Duodenal mucosa (tissue), 2 donors: ENCODE measurements around the gene RXRB.
A peak's percentile ranks its signal among the peaks of the same experiment; 100 is the strongest.

Experiments used
- H3K27ac ChIP-seq: one replicate; pipeline ENCODE4 v1.7.0; 2013; ENCODE audit warnings: low read depth, low read length
- H3K27me3 ChIP-seq, 2 donors: one replicate each; pipeline ENCODE4 v1.7.0; 2013; ENCODE audit warnings: low read length in 2 of 2, control low read depth in 1 of 2; ENCODE audit not compliant: insufficient read depth in 2 of 2, control insufficient read depth in 1 of 2
- H3K36me3 ChIP-seq, 2 donors: one replicate each; pipeline ENCODE4 v1.7.0; 2013; ENCODE audit warnings: low read length in 2 of 2, control low read depth in 1 of 2; ENCODE audit not compliant: insufficient read depth in 2 of 2, control insufficient read depth in 1 of 2
- H3K4me1 ChIP-seq, 2 donors: one replicate each; pipeline ENCODE4 v1.7.0; 2013; ENCODE audit warnings: low read length in 2 of 2, control low read depth in 1 of 2; ENCODE audit not compliant: insufficient read depth in 2 of 2, control insufficient read depth in 1 of 2
- H3K4me3 ChIP-seq, 2 donors: one replicate each; pipeline ENCODE4 v1.7.0; 2013; ENCODE audit warnings: low read length in 2 of 2, low read depth in 1 of 2
- H3K9ac ChIP-seq, 2 donors: one replicate each; pipeline ENCODE4 v1.7.0; 2013; ENCODE audit warnings: low read length in 2 of 2, low read depth in 1 of 2
- H3K9me3 ChIP-seq, 2 donors: one replicate each; pipeline ENCODE4 v1.7.0; 2013; ENCODE audit warnings: low read length in 2 of 2, control low read depth in 1 of 2; ENCODE audit not compliant: control insufficient read depth in 1 of 2

Gene RXRB

GRCh38 chr6:33190504-33191107, 9.9 kb downstream of the RXRB start:
- H3K36me3 ChIP-seq = peaks cover 17% of the 10 kb centered on the region in 2 donors
- H3K9ac ChIP-seq = no peak overlapping the region
- no peaks in the 10 kb centered on the region for H3K9me3 ChIP-seq

DNA sequence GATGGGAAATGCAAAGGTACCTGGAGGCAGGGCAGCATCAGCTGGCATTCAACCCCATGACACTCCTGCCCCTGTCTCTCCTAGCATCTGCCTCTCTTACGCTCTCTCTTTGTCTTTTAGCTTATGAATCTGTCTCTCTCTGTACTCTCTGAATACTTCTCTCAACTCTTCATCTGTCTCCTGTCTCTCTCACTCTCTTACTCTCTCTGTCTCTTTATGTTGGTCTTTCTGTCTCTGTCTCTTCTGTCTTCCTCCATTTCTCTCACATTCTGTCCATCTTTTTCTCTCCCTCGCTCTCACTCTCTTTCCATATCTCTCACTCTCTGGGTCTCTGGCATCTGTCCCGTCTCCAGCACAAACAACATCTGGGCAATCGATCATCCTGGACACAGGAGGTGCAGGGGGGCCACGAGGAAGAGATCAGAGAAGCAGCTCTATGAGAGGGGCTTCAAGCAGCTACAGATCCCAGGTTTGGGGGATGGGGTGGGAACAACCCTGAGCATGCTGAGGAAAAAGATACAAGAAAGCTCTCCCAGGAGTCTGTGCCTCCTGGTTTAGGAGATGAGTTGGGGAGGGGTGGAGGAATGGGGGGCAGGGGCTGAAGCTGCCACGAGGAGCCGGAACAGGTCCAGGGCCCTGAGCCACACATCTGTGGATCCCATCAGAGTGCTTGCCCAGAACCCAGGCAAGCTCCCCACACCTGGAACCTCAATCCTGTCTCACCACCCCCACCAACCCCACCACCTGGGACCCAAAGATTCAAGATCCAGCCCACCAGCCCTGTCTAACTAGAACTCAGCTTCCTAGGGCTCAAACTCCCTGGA, 10.6 kb downstream of the RXRB start:
- peaks cover 12 to 37% of the 10 kb centered on the region in 2 donors for H3K27me3 ChIP-seq
- H3K9me3 ChIP-seq = no peaks in the 10 kb centered on the region
- no peak overlapping the region for H3K9ac ChIP-seq
- H3K4me1 ChIP-seq = peaks cover 10 to 13% of the 10 kb centered on the region in 2 donors
- peaks cover 9% of the 10 kb centered on the region in 2 donors for H3K36me3 ChIP-seq
- no peak overlapping the region for H3K27ac ChIP-seq
- no peak overlapping the region for H3K4me3 ChIP-seq

More at GRCh38 chr6:33190504-33191107, 9.9 kb downstream of the RXRB start:
- H3K27ac ChIP-seq = no peak overlapping the region
- peaks cover 10 to 13% of the 10 kb centered on the region in 2 donors for H3K4me1 ChIP-seq
- H3K4me3 ChIP-seq = no peak overlapping the region
- peaks cover 12 to 37% of the 10 kb centered on the region in 2 donors for H3K27me3 ChIP-seq

DNA sequence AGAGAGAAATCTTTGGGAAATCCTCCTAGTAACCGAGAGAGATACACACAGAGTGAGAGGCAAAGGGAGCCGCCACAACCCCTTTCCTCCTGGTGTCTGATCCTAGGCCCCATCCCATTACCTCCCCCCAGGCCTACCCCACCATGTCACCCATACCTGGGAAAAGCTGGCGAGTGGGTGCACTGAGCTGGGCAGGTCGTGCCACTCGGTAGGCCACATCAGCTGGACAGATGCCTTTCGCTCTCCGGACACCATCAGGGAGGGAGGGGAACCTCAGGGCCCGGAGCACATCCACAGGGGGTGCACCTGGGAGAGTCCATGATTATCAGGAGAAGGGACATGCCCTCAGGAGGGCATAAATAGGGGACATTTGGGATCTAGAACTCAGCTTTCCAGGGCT, 11.3 kb downstream of the RXRB start:
- peaks cover 10 to 13% of the 10 kb centered on the region in 2 donors for H3K4me1 ChIP-seq
- peaks cover 3% of the 10 kb centered on the region in 2 donors for H3K36me3 ChIP-seq
- H3K4me3 ChIP-seq = no peak overlapping the region
- H3K9me3 ChIP-seq = no peaks in the 10 kb centered on the region
- H3K27me3 ChIP-seq = peaks cover 12 to 37% of the 10 kb centered on the region in 2 donors
- H3K27ac ChIP-seq = no peak overlapping the region
- H3K9ac ChIP-seq = no peak overlapping the region

GRCh38 chr6:33187809-33188208, 12.7 kb downstream of the RXRB start:
- H3K4me1 ChIP-seq = peaks cover 8 to 10% of the 10 kb centered on the region in 2 donors
- H3K27ac ChIP-seq = no peak overlapping the region
- no peak overlapping the region for H3K4me3 ChIP-seq
- H3K27me3 ChIP-seq = peaks cover 12 to 35% of the 10 kb centered on the region in 2 donors
- no peak overlapping the region for H3K9ac ChIP-seq
- no peaks in the 10 kb centered on the region for H3K9me3 ChIP-seq
- H3K36me3 ChIP-seq = no peaks in the 10 kb centered on the region

- no peak overlapping the region for H3K9ac ChIP-seq
- no peaks in the 10 kb centered on the region for H3K4me1 ChIP-seq
- peaks cover 0 to 16% of the 10 kb centered on the region in 2 donors for H3K27me3 ChIP-seq
- no peak overlapping the region for H3K27ac ChIP-seq
- H3K36me3 ChIP-seq = no peaks in the 10 kb centered on the region
- no peaks in the 10 kb centered on the region for H3K9me3 ChIP-seq
- H3K4me3 ChIP-seq = no peak overlapping the region
These were observed 14.7 kb downstream of the RXRB start for GRCh38 chr6:33185654-33186187.

GRCh38 chr6:33185190-33185589, 15.3 kb downstream of the RXRB start:
- H3K4me3 ChIP-seq = no peak overlapping the region
- H3K4me1 ChIP-seq = no peaks in the 10 kb centered on the region

GRCh38 chr6:33183071-33183683, 17.3 kb downstream of the RXRB start:
- H3K9me3 ChIP-seq = no peaks in the 10 kb centered on the region
- H3K4me1 ChIP-seq = no peaks in the 10 kb centered on the region
- no peaks in the 10 kb centered on the region for H3K36me3 ChIP-seq
- no peak overlapping the region for H3K27ac ChIP-seq
- H3K27me3 ChIP-seq = no peaks in the 10 kb centered on the region
- H3K9ac ChIP-seq = no peak overlapping the region
- peak overlapping the region in 1 of 2 donors; percentile 17 for H3K4me3 ChIP-seq

More at GRCh38 chr6:33185190-33185589, 15.3 kb downstream of the RXRB start:
- no peak overlapping the region for H3K27ac ChIP-seq
- no peaks in the 10 kb centered on the region for H3K36me3 ChIP-seq
- H3K9me3 ChIP-seq = no peaks in the 10 kb centered on the region
- no peak overlapping the region for H3K9ac ChIP-seq
- H3K27me3 ChIP-seq = peaks cover 0 to 11% of the 10 kb centered on the region in 2 donors

DNA sequence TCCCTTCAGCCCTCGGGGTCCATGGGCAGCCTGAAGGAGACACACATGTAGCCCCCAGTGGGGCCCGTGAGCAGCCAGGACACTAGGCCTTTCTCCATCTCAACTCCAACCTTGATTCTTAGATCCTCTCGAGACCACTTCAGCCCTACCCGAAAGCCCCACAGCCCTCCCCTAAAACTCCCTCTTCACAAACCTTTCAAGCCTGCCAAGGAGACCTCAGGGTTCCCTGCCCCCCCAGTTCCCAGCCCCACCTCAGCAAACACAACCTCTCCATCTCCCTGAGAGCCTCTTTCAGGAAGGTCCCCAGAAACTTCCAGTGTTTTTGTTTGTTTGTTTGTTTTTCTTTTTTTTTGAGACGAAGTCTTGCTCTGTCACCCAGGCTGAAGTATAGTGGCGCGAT, 19.3 kb downstream of the RXRB start:
- Histone ChIP-seq H3K9ac (no peak overlapping the region), H3K36me3 (no peaks in the 10 kb centered on the region), H3K27me3 (no peaks in the 10 kb centered on the region), H3K4me3 (no peak overlapping the region), H3K4me1 (no peaks in the 10 kb centered on the region), H3K27ac (no peak overlapping the region), H3K9me3 (no peaks in the 10 kb centered on the region)

- H3K36me3 ChIP-seq = no peaks in the 10 kb centered on the region
- H3K9ac ChIP-seq = no peak overlapping the region
- H3K9me3 ChIP-seq = no peaks in the 10 kb centered on the region
- H3K4me1 ChIP-seq = no peaks in the 10 kb centered on the region
- H3K27ac ChIP-seq = no peak overlapping the region
- H3K4me3 ChIP-seq = no peak overlapping the region
- peaks cover 0 to 2% of the 10 kb centered on the region in 2 donors for H3K27me3 ChIP-seq
These were observed 21.6 kb downstream of the RXRB start for GRCh38 chr6:33178755-33179475.
